ENCODE results near the gene GPR26. TPM values are rescaled to one million over a fixed set of nuclear protein-coding genes. Genes with fewer than 3 reads are reported as not detected.

The GPR26 gene
- total RNA-seq, 1 donor from 2014 or later, result not detected

GRCh38 chr10:123640016-123640535, 26.1 kb upstream of the GPR26 start:
- intact Hi-C loops (cut with micrococcal nuclease), result no loop called here
- no peak for DNase-seq
- Histone ChIP-seq H3K27ac (replicated peaks) (no peak overlapping the region), H3K36me3 (no peaks in the 10 kb centered on the region), H3K27me3 (ENCODE audit: low read depth) (peaks cover 71% of the 10 kb centered on the region), H3K4me1 (no peaks in the 10 kb centered on the region), H3K4me3 (no peak overlapping the region), H3K9me3 (replicated peaks) (no peaks in the 10 kb centered on the region)
- TF ChIP-seq CTCF (IDR thresholded peaks at IDR 0.05; ENCODE audit: borderline replicate concordance), result no peak

GRCh38 chr10:123642293-123642692, 23.9 kb upstream of the GPR26 start:
- DNase-seq, result no peak
- H3K27me3 ChIP-seq (ENCODE audit: low read depth), result peaks cover 87% of the 10 kb centered on the region

GRCh38 chr10:123642697-123643096, 23.5 kb upstream of the GPR26 start:
- Histone ChIP-seq H3K27me3 (ENCODE audit: low read depth) (peaks cover 85% of the 10 kb centered on the region), H3K27ac (replicated peaks) (no peak overlapping the region), H3K9me3 (replicated peaks) (no peaks in the 10 kb centered on the region), H3K4me1 (no peaks in the 10 kb centered on the region), H3K4me3 (no peak overlapping the region), H3K36me3 (no peaks in the 10 kb centered on the region)
- no peak for TF ChIP-seq CTCF (IDR thresholded peaks at IDR 0.05; ENCODE audit: borderline replicate concordance)
- intact Hi-C loops (cut with micrococcal nuclease), result no loop called here
- no peak for DNase-seq

More at GRCh38 chr10:123642293-123642692, 23.9 kb upstream of the GPR26 start:
- H3K36me3 ChIP-seq, result no peaks in the 10 kb centered on the region
- H3K4me3 ChIP-seq, result no peak overlapping the region
- H3K27ac ChIP-seq (replicated peaks), result no peak overlapping the region
- H3K9me3 ChIP-seq (replicated peaks), result no peaks in the 10 kb centered on the region
- TF ChIP-seq CTCF (IDR thresholded peaks at IDR 0.05; ENCODE audit: borderline replicate concordance), result no peak
- no peaks in the 10 kb centered on the region for H3K4me1 ChIP-seq
- intact Hi-C loops (cut with micrococcal nuclease), result no loop called here

GRCh38 chr10:123643315-123643714, 22.8 kb upstream of the GPR26 start:
- no peaks in the 10 kb centered on the region for H3K36me3 ChIP-seq
- no peaks in the 10 kb centered on the region for H3K4me1 ChIP-seq
- TF ChIP-seq CTCF (IDR thresholded peaks at IDR 0.05; ENCODE audit: borderline replicate concordance), result no peak
- intact Hi-C loops (cut with micrococcal nuclease), result no loop called here
- H3K4me3 ChIP-seq, result no peak overlapping the region
- H3K9me3 ChIP-seq (replicated peaks), result no peaks in the 10 kb centered on the region
- H3K27ac ChIP-seq (replicated peaks), result no peak overlapping the region
- no peak for DNase-seq
- H3K27me3 ChIP-seq (ENCODE audit: low read depth), result peaks cover 84% of the 10 kb centered on the region

- Histone ChIP-seq H3K9me3 (replicated peaks) (no peaks in the 10 kb centered on the region), H3K4me3 (no peak overlapping the region), H3K27ac (replicated peaks) (no peak overlapping the region), H3K27me3 (ENCODE audit: low read depth) (peaks cover 81% of the 10 kb centered on the region), H3K4me1 (no peaks in the 10 kb centered on the region), H3K36me3 (no peaks in the 10 kb centered on the region)
- no peak for TF ChIP-seq CTCF (IDR thresholded peaks at IDR 0.05; ENCODE audit: borderline replicate concordance)
- intact Hi-C loops (cut with micrococcal nuclease), result no loop called here
- no peak for DNase-seq
Measured at GRCh38 chr10:123645016-123645415, 21.1 kb upstream of the GPR26 start.
